HepG2 (cell line): ENCODE measurements around the gene ATP13A2. TPM values are rescaled to one million over a fixed set of nuclear protein-coding genes. Genes with fewer than 3 reads are reported as not detected.

Experiments used
- ADNP ChIP-seq: sonication (generic); formaldehyde crosslinking; IDR thresholded peaks from 2 replicates; pipeline ENCODE4 v1.4.0; 2020; ENCODE audit warnings: missing genetic modification reagents
- CBX1 ChIP-seq: IDR thresholded peaks from one replicate; pipeline ENCODE4 v1.6.1; 2016; ENCODE audit warnings: antibody characterized with exemption, low read depth
- DPF2 ChIP-seq: sonication (generic); formaldehyde crosslinking; IDR thresholded peaks from 2 replicates; pipeline ENCODE4 v1.4.0; 2020; ENCODE audit warnings: mild to moderate bottlenecking, low read depth, missing genetic modification reagents, borderline replicate concordance
- ELF4 ChIP-seq: sonication (generic); formaldehyde crosslinking; IDR thresholded peaks from 2 replicates; pipeline ENCODE4 v1.5.0; 2020; ENCODE audit warnings: missing genetic modification reagents, mild to moderate bottlenecking, moderate library complexity, borderline replicate concordance
- HIVEP1 ChIP-seq: sonication (generic); formaldehyde crosslinking; IDR thresholded peaks from 2 replicates; pipeline ENCODE4 v1.4.0; 2020; ENCODE audit warnings: mild to moderate bottlenecking, missing genetic modification reagents
- KLF11 ChIP-seq: IDR thresholded peaks from 2 replicates; pipeline ENCODE4 v1.6.1; 2016; ENCODE audit warnings: missing compliant biosample characterization
- KLF12 ChIP-seq: sonication (generic); formaldehyde crosslinking; IDR thresholded peaks from 2 replicates; pipeline ENCODE4 v1.4.0; 2020; ENCODE audit warnings: missing genetic modification reagents, borderline replicate concordance
- KLF9 ChIP-seq: IDR thresholded peaks from 2 replicates; pipeline ENCODE4 v1.6.1; 2016; ENCODE audit warnings: low read depth
- NR2C2 ChIP-seq: sonication (generic); formaldehyde crosslinking; IDR thresholded peaks from 2 replicates; pipeline ENCODE4 v1.4.0; 2020; ENCODE audit warnings: missing genetic modification reagents, mild to moderate bottlenecking, moderate library complexity, borderline replicate concordance
- NR2F2 ChIP-seq: IDR thresholded peaks from 2 replicates; pipeline ENCODE4 v1.6.1; 2012; ENCODE audit warnings: low read depth, inconsistent platforms, borderline replicate concordance
- SKI ChIP-seq: fragments of 450-650 bp; IDR thresholded peaks from one replicate; pipeline ENCODE4 v1.6.1; 2018; ENCODE audit warnings: mild to moderate bottlenecking; ENCODE audit not compliant: partially characterized antibody
- TAF15 ChIP-seq: fragments of 200-400 bp; formaldehyde crosslinking; IDR thresholded peaks from one replicate; pipeline ENCODE4 v1.6.1; 2018; ENCODE audit warnings: mild to moderate bottlenecking, low read depth, low read length; ENCODE audit not compliant: poor library complexity, severe bottlenecking
- THAP11 ChIP-seq: IDR thresholded peaks from 2 replicates; pipeline ENCODE4 v1.6.1; 2016; ENCODE audit warnings: missing biosample characterization, missing genetic modification reagents
- ZMYM2 ChIP-seq: sonication (generic); formaldehyde crosslinking; IDR thresholded peaks from 2 replicates; pipeline ENCODE4 v1.8.0; 2022; ENCODE audit warnings: mild to moderate bottlenecking, missing genetic modification reagents
- ZNF24 ChIP-seq: fragments of 450-650 bp; IDR thresholded peaks from 2 replicates; pipeline ENCODE4 v1.6.1; 2017; ENCODE audit warnings: antibody characterized with exemption, mild to moderate bottlenecking
- ZNF251 ChIP-seq: sonication (generic); formaldehyde crosslinking; IDR thresholded peaks from 2 replicates; pipeline ENCODE4 v1.9.0; 2021; ENCODE audit warnings: mild to moderate bottlenecking, missing genetic modification reagents
- ZNF331 ChIP-seq: sonication (generic); formaldehyde crosslinking; IDR thresholded peaks from 2 replicates; pipeline ENCODE4 v1.4.0; 2020; ENCODE audit warnings: missing genetic modification reagents
- ZNF451 ChIP-seq: sonication (generic); formaldehyde crosslinking; IDR thresholded peaks from 2 replicates; pipeline ENCODE4 v1.5.0; 2020; ENCODE audit warnings: mild to moderate bottlenecking, missing genetic modification reagents
- ZNF724P ChIP-seq: sonication (generic); formaldehyde crosslinking; IDR thresholded peaks from 2 replicates; pipeline ENCODE4 v1.8.0; 2022; ENCODE audit warnings: missing genetic modification reagents, borderline replicate concordance
- ZNF75D ChIP-seq: sonication (generic); formaldehyde crosslinking; IDR thresholded peaks from 2 replicates; pipeline ENCODE4 v1.8.1; 2023; ENCODE audit warnings: missing genetic modification reagents, mild to moderate bottlenecking, borderline replicate concordance
- ZSCAN20 ChIP-seq: sonication (generic); formaldehyde crosslinking; IDR thresholded peaks from 2 replicates; pipeline ENCODE4 v1.4.0; 2020; ENCODE audit warnings: missing genetic modification reagents, mild to moderate bottlenecking, borderline replicate concordance
- polyA plus RNA-seq, 8 experiments: library from polyadenylated mRNA; depleted of rRNA in 3 of 8; stranded (reverse) in 7 of 8; unstranded in 1 of 8; fragments of >200 nt; fragmentation: Illumina TruSeq in 4 of 8; extraction: Trizol in 4 of 8; gene quantifications; 2 replicates each; pipeline versions ENCODE4 v1.2.1 to v1.2.3, GENCODE V29; 2011 to 2016; ENCODE audit warnings: low read depth in 4 of 8, missing spikeins in 1 of 8, mixed read lengths in 1 of 8; ENCODE audit not compliant: insufficient read depth in 1 of 8
- total RNA-seq, 5 experiments: library from RNA; depleted of rRNA; stranded (reverse); fragments of >200 nt; fragmentation: Illumina TruSeq; extraction: Trizol; gene quantifications; 2 replicates each; pipeline ENCODE4 v1.2.3, GENCODE V29; 2016; ENCODE audit warnings: low read depth in 1 of 5
- TF ChIP-seq, protein P1 (sequence below): sonication (generic); formaldehyde crosslinking; IDR thresholded peaks from 2 replicates; pipeline ENCODE4 v1.5.0; 2020; ENCODE audit warnings: missing genetic modification reagents
- TF ChIP-seq, protein P2 (sequence below): sonication (generic); formaldehyde crosslinking; IDR thresholded peaks from 2 replicates; pipeline ENCODE4 v1.4.0; 2020; ENCODE audit warnings: low read depth, mild to moderate bottlenecking, missing genetic modification reagents
- TF ChIP-seq, protein P3 (sequence below): sonication (generic); formaldehyde crosslinking; conservative IDR thresholded peaks from 2 replicates; pipeline ENCODE4 v1.8.0; 2022; ENCODE audit warnings: mild to moderate bottlenecking, moderate library complexity, missing genetic modification reagents
- TF ChIP-seq, protein P4 (sequence below): sonication (generic); formaldehyde crosslinking; IDR thresholded peaks from 2 replicates; pipeline ENCODE4 v1.5.0; 2020; ENCODE audit warnings: mild to moderate bottlenecking, missing genetic modification reagents

The ATP13A2 gene
- total and polyA plus RNA-seq, 2 of the 13 experiments (the other 11 are each of a cell fraction or from before 2014, with no cell fraction given) = 13.2 to 16.2 TPM

DNA sequence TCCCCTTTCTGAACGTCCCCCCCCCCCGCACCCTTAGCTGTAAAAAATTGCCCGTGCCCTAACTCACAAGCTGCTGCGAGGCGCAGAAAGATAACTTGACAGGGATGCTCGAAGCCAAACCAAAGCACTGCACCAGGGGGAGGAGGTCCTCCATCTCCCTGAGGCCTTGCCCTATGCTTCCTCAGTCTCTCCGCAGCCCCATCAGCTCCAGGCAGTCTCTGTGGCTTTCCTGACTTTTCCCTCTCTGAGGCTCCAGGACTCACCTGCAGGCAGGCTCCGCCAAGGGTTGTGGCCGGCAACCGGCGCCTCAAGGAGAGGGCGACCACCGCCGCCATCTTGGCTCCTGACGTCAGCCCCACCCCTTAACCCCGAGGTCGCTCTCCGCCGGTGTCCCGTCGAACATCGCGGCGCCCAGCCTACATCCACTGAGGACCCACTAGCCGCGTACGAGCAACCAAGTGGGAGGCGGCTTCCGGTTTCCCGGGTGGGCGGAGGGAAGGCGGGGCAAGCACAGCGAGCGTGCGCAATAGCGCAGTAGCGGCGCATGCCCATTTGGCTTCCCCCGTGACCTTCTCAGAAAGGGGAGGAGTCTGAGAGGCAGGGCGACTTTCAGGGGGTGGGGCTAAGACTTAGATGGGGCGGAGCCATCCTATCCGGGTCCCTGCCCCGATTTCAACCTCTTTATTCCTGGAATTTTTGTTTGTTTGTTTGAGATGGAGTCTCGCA is 42.1 kb upstream of the ATP13A2 start, which contains the start of gene SDHB (continued):
- TF ChIP-seq ELF4 (CRISPR knock-in tag) = no peak
- TF ChIP-seq, protein P1, sequence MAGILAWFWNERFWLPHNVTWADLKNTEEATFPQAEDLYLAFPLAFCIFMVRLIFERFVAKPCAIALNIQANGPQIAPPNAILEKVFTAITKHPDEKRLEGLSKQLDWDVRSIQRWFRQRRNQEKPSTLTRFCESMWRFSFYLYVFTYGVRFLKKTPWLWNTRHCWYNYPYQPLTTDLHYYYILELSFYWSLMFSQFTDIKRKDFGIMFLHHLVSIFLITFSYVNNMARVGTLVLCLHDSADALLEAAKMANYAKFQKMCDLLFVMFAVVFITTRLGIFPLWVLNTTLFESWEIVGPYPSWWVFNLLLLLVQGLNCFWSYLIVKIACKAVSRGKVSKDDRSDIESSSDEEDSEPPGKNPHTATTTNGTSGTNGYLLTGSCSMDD (CRISPR knock-in tag) = no peak
- TF ChIP-seq KLF11 (CRISPR knock-in tag) = no peak
- TF ChIP-seq, protein P2, sequence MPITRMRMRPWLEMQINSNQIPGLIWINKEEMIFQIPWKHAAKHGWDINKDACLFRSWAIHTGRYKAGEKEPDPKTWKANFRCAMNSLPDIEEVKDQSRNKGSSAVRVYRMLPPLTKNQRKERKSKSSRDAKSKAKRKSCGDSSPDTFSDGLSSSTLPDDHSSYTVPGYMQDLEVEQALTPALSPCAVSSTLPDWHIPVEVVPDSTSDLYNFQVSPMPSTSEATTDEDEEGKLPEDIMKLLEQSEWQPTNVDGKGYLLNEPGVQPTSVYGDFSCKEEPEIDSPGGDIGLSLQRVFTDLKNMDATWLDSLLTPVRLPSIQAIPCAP (CRISPR knock-in tag) = no peak
- TF ChIP-seq ZMYM2 (CRISPR knock-in tag) = no peak
- TF ChIP-seq, protein P3, sequence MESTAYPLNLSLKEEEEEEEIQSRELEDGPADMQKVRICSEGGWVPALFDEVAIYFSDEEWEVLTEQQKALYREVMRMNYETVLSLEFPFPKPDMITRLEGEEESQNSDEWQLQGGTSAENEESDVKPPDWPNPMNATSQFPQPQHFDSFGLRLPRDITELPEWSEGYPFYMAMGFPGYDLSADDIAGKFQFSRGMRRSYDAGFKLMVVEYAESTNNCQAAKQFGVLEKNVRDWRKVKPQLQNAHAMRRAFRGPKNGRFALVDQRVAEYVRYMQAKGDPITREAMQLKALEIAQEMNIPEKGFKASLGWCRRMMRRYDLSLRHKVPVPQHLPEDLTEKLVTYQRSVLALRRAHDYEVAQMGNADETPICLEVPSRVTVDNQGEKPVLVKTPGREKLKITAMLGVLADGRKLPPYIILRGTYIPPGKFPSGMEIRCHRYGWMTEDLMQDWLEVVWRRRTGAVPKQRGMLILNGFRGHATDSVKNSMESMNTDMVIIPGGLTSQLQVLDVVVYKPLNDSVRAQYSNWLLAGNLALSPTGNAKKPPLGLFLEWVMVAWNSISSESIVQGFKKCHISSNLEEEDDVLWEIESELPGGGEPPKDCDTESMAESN (CRISPR knock-in tag) = peak; percentile 83; the same call in 1 of the 2 replicates
- no peak for TF ChIP-seq ADNP (CRISPR knock-in tag)
- no peak; the same call in 1 of the 2 replicates for TF ChIP-seq NR2F2
- TF ChIP-seq ZNF251 (CRISPR knock-in tag) = no peak
- TF ChIP-seq DPF2 (CRISPR knock-in tag) = no peak
- TF ChIP-seq SKI = peak; percentile 26
- TF ChIP-seq ZNF75D (CRISPR knock-in tag) = no peak
- TF ChIP-seq, protein P4, sequence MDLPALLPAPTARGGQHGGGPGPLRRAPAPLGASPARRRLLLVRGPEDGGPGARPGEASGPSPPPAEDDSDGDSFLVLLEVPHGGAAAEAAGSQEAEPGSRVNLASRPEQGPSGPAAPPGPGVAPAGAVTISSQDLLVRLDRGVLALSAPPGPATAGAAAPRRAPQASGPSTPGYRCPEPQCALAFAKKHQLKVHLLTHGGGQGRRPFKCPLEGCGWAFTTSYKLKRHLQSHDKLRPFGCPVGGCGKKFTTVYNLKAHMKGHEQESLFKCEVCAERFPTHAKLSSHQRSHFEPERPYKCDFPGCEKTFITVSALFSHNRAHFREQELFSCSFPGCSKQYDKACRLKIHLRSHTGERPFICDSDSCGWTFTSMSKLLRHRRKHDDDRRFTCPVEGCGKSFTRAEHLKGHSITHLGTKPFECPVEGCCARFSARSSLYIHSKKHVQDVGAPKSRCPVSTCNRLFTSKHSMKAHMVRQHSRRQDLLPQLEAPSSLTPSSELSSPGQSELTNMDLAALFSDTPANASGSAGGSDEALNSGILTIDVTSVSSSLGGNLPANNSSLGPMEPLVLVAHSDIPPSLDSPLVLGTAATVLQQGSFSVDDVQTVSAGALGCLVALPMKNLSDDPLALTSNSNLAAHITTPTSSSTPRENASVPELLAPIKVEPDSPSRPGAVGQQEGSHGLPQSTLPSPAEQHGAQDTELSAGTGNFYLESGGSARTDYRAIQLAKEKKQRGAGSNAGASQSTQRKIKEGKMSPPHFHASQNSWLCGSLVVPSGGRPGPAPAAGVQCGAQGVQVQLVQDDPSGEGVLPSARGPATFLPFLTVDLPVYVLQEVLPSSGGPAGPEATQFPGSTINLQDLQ (CRISPR knock-in tag) = no peak
- TF ChIP-seq ZNF451 (CRISPR knock-in tag) = peak; percentile 53; the same call in 1 of the 2 replicates
- 0 out of 2 replicates have a peak, but pooled peaks have one; percentile 60 for TF ChIP-seq KLF12 (CRISPR knock-in tag)
- TF ChIP-seq ZNF24 = no peak
- no peak for TF ChIP-seq ZSCAN20 (CRISPR knock-in tag)
- peak; percentile 98 for TF ChIP-seq NR2C2 (CRISPR knock-in tag)
- TF ChIP-seq HIVEP1 (CRISPR knock-in tag) = no peak
- TF ChIP-seq THAP11 (CRISPR knock-in tag) = peak; percentile 96
- no peak for TF ChIP-seq KLF9 (CRISPR knock-in tag)
- no peak for TF ChIP-seq ZNF724P (CRISPR knock-in tag)
- peak; percentile 79 for TF ChIP-seq ZNF331
- no peak for TF ChIP-seq TAF15
- TF ChIP-seq CBX1 = no peak
